HT-29 (cell line): ENCODE measurements around the gene TOP1. TPM values are rescaled to one million over a fixed set of nuclear protein-coding genes. Genes with fewer than 3 reads are reported as not detected.

Experiments used
- DNase-seq: peaks from one replicate; pipeline ENCODE4 v3.0.0-alpha.2; 2015; ENCODE audit warnings: low spot score
- total RNA-seq: library from RNA; depleted of rRNA; stranded (reverse); fragments of >200 nt; shearing (Covaris generic); gene quantifications from 2 replicates; pipeline ENCODE4 v1.2.3, GENCODE V29; 2014; rRNA removed

The TOP1 gene
- total RNA-seq: 14.9 and 17.2 TPM in 2 replicates

- peak; percentile 100 for DNase-seq
Observed at GRCh38 chr20:41028359-41029149, at the start of gene TOP1. TOP1 (plus strand) TSS chr20:41028822; CDS start chr20:41029068, 246 bp downstream.

- no peak for DNase-seq
Observed at GRCh38 chr20:40979247-40979646, 49.4 kb upstream of the TOP1 start.

GRCh38 chr20:40980106-40980827 lies 48.4 kb upstream of the TOP1 start:
- no peak for DNase-seq

- DNase-seq: no peak
Observed at GRCh38 chr20:40980828-40981310, 47.8 kb upstream of the TOP1 start.

GRCh38 chr20:40982415-40983145 lies 46.0 kb upstream of the TOP1 start:
- DNase-seq: no peak

- DNase-seq: no peak
Observed at GRCh38 chr20:40983898-40984297, 44.7 kb upstream of the TOP1 start.

- no peak for DNase-seq
Observed at GRCh38 chr20:40984496-40984895, 44.1 kb upstream of the TOP1 start.

- DNase-seq: no peak
Observed at GRCh38 chr20:40986774-40987173, 41.8 kb upstream of the TOP1 start.

- DNase-seq: peak; percentile 98
Observed at GRCh38 chr20:40990542-40991120, 38.0 kb upstream of the TOP1 start.

- DNase-seq: no peak
Observed at GRCh38 chr20:40991181-40991889, 37.3 kb upstream of the TOP1 start.

GRCh38 chr20:40992349-40993113 lies 36.1 kb upstream of the TOP1 start:
- no peak for DNase-seq

GRCh38 chr20:40993794-40994540 lies 34.7 kb upstream of the TOP1 start:
- no peak for DNase-seq

GRCh38 chr20:40996326-40996725 lies 32.3 kb upstream of the TOP1 start:
- no peak for DNase-seq

GRCh38 chr20:40997116-40997515 lies 31.5 kb upstream of the TOP1 start:
- no peak for DNase-seq

GRCh38 chr20:40999841-41000240 lies 28.8 kb upstream of the TOP1 start:
- no peak for DNase-seq

- DNase-seq: no peak
Observed at GRCh38 chr20:41000628-41001027, 28.0 kb upstream of the TOP1 start.

- no peak for DNase-seq
Observed at GRCh38 chr20:41001497-41001896, 27.1 kb upstream of the TOP1 start.

- no peak for DNase-seq
Observed at GRCh38 chr20:41002842-41003142, 25.8 kb upstream of the TOP1 start.

GRCh38 chr20:41003143-41003935 lies 25.3 kb upstream of the TOP1 start:
- peak; percentile 98 for DNase-seq
